Smooth muscle cell (in vitro differentiated cells): ENCODE data around the gene MBOAT7. TPM values are rescaled to one million over a fixed set of nuclear protein-coding genes. Genes with fewer than 3 reads are reported as not detected.
A peak's percentile ranks its signal among the peaks of the same experiment; 100 is the strongest.
"Not testable (repeated sequence)": the region's sequence is repeated elsewhere in the genome, so short reads cannot be mapped to it uniquely, and the experiment has no call there.

Experiments used
- DNase-seq: peaks from one replicate; lab custom pipeline; 2025; ENCODE audit not compliant: unreplicated experiment; lab: John Stamatoyannopoulos, UW
- H2AFZ ChIP-seq: fragments of 200-600 bp; sonication (generic); 2 replicates; pipeline ENCODE4 v1.6.0; 2016; ENCODE audit warnings: antibody characterized with exemption, low read depth, mild to moderate bottlenecking
- H3F3A ChIP-seq: fragments of 200-600 bp; sonication (generic); 2 replicates; pipeline ENCODE4 v1.6.0; 2017; ENCODE audit warnings: antibody characterized with exemption, low read depth
- H3K27ac ChIP-seq: fragments of 200-600 bp; sonication (generic); 2 replicates; pipeline ENCODE4 v1.5.1; 2016; ENCODE audit warnings: low read depth, mild to moderate bottlenecking
- H3K27me3 ChIP-seq: fragments of 200-600 bp; sonication (generic); 2 replicates; pipeline ENCODE4 v1.6.1; 2016; ENCODE audit warnings: low read depth, mild to moderate bottlenecking
- H3K36me3 ChIP-seq: fragments of 200-600 bp; sonication (generic); 2 replicates; pipeline ENCODE4 v1.5.1; 2016; ENCODE audit warnings: low read depth
- H3K4me1 ChIP-seq: fragments of 200-600 bp; sonication (generic); 2 replicates; pipeline ENCODE4 v1.5.1; 2016; ENCODE audit warnings: low read depth
- H3K4me2 ChIP-seq: fragments of 200-600 bp; sonication (generic); 2 replicates; pipeline ENCODE4 v1.6.0; 2016; ENCODE audit warnings: mild to moderate bottlenecking
- H3K4me3 ChIP-seq: fragments of 200-600 bp; sonication (generic); 2 replicates; pipeline ENCODE4 v1.5.1; 2016; ENCODE audit warnings: mild to moderate bottlenecking
- H3K79me2 ChIP-seq: fragments of 200-600 bp; sonication (generic); 2 replicates; pipeline ENCODE4 v1.6.0; 2016; ENCODE audit warnings: low read depth, mild to moderate bottlenecking
- H3K9ac ChIP-seq: fragments of 200-600 bp; sonication (generic); 2 replicates; pipeline ENCODE4 v1.6.0; 2016; ENCODE audit warnings: low read depth
- H3K9me3 ChIP-seq: fragments of 200-600 bp; sonication (generic); replicated peaks from 2 replicates; pipeline ENCODE4 v1.5.1; 2016; ENCODE audit warnings: low read depth
- H4K20me1 ChIP-seq: fragments of 200-600 bp; sonication (generic); 2 replicates; pipeline ENCODE4 v1.6.0; 2016; ENCODE audit warnings: low read depth
- WGBS: methylation state at CpG from one replicate; pipeline ENCODE4 v1.1.7; 2016; ENCODE audit warnings: low lambda C conversion rate; 5-methylcytosine and 5-hydroxymethylcytosine counted together
- polyA plus RNA-seq: library from polyadenylated mRNA; unstranded; fragments of >200 nt; fragmentation: Nextera tagmentation; extraction: Ambion mirVana; gene quantifications from 2 replicates; pipeline ENCODE4 v1.2.1, GENCODE V29; 2016
- total RNA-seq: library from RNA; depleted of rRNA; stranded (reverse); fragments of >200 nt; gene quantifications from 2 replicates; pipeline ENCODE4 v1.2.3, GENCODE V29; 2014
- TF ChIP-seq, protein P1 (sequence below): fragments of 200-600 bp; sonication (generic); IDR thresholded peaks from 2 replicates; pipeline ENCODE4 v1.5.1; 2017; ENCODE audit warnings: borderline replicate concordance, mild to moderate bottlenecking, antibody characterized with exemption; ENCODE audit not compliant: insufficient read depth, poor library complexity, severe bottlenecking

Gene MBOAT7
- total and polyA plus RNA-seq, 2 experiments from 2014 or later = 106 to 110 TPM

DNA sequence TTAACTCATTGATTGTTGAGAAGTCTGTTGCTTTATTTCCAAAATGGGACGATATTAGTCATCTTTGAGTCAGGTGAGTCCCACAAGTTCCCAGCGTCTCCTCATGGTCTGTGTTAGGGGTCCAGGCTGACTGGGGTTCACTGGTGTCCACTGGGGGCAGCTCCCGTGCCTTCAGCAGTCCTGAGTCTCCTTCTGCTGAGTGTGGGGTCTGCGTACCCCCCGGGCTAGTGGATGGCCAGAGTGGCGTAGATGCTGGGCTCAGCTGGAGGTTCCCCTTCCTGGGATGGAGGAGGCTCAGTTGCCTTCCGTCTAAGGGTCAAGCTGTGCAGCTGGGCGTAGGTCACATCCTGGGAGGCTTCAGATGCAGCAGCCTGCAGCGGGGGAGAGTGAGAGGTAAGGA lies 27.5 kb upstream of the MBOAT7 start:
- no peak overlapping the region for H3K4me2 ChIP-seq
- H3K27ac ChIP-seq = no peak overlapping the region
- no peaks in the 10 kb centered on the region for H3F3A ChIP-seq
- H3K4me1 ChIP-seq = no peaks in the 10 kb centered on the region
- peaks cover 4% of the 10 kb centered on the region for H3K79me2 ChIP-seq
- H3K9me3 ChIP-seq = no peaks in the 10 kb centered on the region
- 92% methylated on average over 8 of the region's 9 CpGs for WGBS
- no peak overlapping the region for H2AFZ ChIP-seq
- no peaks in the 10 kb centered on the region for H3K36me3 ChIP-seq
- peaks cover 35% of the 10 kb centered on the region for H4K20me1 ChIP-seq
- TF ChIP-seq, protein P1, sequence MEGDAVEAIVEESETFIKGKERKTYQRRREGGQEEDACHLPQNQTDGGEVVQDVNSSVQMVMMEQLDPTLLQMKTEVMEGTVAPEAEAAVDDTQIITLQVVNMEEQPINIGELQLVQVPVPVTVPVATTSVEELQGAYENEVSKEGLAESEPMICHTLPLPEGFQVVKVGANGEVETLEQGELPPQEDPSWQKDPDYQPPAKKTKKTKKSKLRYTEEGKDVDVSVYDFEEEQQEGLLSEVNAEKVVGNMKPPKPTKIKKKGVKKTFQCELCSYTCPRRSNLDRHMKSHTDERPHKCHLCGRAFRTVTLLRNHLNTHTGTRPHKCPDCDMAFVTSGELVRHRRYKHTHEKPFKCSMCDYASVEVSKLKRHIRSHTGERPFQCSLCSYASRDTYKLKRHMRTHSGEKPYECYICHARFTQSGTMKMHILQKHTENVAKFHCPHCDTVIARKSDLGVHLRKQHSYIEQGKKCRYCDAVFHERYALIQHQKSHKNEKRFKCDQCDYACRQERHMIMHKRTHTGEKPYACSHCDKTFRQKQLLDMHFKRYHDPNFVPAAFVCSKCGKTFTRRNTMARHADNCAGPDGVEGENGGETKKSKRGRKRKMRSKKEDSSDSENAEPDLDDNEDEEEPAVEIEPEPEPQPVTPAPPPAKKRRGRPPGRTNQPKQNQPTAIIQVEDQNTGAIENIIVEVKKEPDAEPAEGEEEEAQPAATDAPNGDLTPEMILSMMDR = no peak
- no peak overlapping the region for H3K9ac ChIP-seq
- no peak overlapping the region for H3K4me3 ChIP-seq
- no peak for DNase-seq
- no peaks in the 10 kb centered on the region for H3K27me3 ChIP-seq

DNA sequence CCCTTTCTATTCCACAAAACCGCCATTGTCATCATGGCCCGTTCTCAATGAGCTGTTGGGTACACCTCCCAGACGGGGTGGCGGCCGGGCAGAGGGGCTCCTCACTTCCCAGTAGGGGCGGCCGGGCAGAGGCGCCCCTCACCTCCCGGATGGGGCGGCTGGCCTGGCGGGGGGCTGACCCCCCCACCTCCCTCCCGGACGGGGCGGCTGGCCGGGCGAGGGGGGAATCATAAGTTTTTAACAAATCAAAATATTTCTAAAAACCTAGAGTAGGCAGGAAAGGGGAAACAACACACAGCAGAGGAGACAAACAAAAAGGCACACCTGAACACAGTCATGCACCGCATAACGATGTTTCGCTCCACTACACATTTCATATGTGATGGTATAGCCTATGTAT lies 25.4 kb upstream of the MBOAT7 start:
- H3K79me2 ChIP-seq, H3K27me3 ChIP-seq, H2AFZ ChIP-seq, DNase-seq, H3K4me3 ChIP-seq, H3K9ac ChIP-seq, H3K36me3 ChIP-seq, H3K27ac ChIP-seq, H3K4me2 ChIP-seq, H3K4me1 ChIP-seq, H3K9me3 ChIP-seq: not testable (repeated sequence)
- WGBS = 98% methylated on average over 10 of the region's 19 CpGs
- Histone ChIP-seq H4K20me1 (peaks cover 57% of the 10 kb centered on the region), H3F3A (peaks cover 11% of the 10 kb centered on the region)

DNA sequence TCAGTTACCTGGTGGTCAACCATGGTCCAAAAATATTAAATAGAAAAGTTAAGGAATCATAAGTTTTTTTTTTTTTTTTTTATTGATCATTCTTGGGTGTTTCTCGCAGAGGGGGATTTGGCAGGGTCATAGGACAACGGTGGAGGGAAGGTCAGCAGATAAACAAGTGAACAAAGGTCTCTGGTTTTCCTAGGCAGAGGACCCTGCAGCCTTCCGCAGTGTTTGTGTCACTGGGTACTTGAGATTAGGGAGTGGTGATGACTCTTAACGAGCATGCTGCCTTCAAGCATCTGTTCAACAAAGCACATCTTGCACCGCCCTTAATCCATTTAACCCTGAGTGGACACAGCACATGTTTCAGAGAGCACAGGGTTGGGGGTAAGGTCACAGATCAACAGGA lies 24.8 kb upstream of the MBOAT7 start:
- DNase-seq, H3K27me3 ChIP-seq, H3K4me2 ChIP-seq, H3K4me3 ChIP-seq, H3K9me3 ChIP-seq, H3K4me1 ChIP-seq, H3K27ac ChIP-seq, H3K79me2 ChIP-seq, H3K9ac ChIP-seq, H3K36me3 ChIP-seq, H2AFZ ChIP-seq: not testable (repeated sequence)
- peaks cover 62% of the 10 kb centered on the region for H4K20me1 ChIP-seq
- H3F3A ChIP-seq = peaks cover 16% of the 10 kb centered on the region
- WGBS = 75% methylated on average over 5 of the region's 5 CpGs

DNA sequence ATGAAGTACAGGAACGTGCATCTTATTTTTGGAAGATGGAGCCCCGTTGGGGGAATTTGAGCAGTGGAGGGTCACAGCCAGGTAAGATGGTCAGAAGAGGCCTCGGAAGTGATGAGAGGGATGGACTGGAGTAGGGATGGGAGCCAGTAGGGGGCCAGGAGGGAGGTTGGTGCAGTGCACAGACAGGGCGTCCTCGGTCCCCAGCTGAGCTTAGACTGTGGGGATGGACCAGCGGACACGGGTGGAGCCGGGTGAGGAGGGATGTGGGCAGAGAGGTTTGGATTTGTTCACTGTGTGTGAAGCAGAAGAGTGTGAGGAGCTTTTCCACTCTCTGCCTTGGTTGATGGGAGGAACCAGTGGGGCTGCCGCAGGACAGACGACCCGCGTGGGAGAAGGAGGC lies 21.9 kb upstream of the MBOAT7 start:
- peaks cover 44% of the 10 kb centered on the region for H3F3A ChIP-seq
- no peaks in the 10 kb centered on the region for H3K27me3 ChIP-seq
- TF ChIP-seq, protein P1 = no peak
- peak overlapping the region; percentile 20 for H3K27ac ChIP-seq
- no peaks in the 10 kb centered on the region for H3K36me3 ChIP-seq
- 86% methylated on average over 12 of the region's 12 CpGs for WGBS
- peaks cover 85% of the 10 kb centered on the region for H4K20me1 ChIP-seq
- no peak overlapping the region for H2AFZ ChIP-seq
- DNase-seq = no peak
- H3K9me3 ChIP-seq = no peaks in the 10 kb centered on the region
- H3K4me3 ChIP-seq = no peak overlapping the region
- no peak overlapping the region for H3K9ac ChIP-seq
- no peak overlapping the region for H3K4me2 ChIP-seq
- peaks cover 6% of the 10 kb centered on the region for H3K4me1 ChIP-seq
- H3K79me2 ChIP-seq = peaks cover 10% of the 10 kb centered on the region
